ENCODE results near the gene MED13L. TPM values are rescaled to one million over a fixed set of nuclear protein-coding genes. Genes with fewer than 3 reads are reported as not detected.
A peak's percentile ranks its signal among the peaks of the same experiment; 100 is the strongest.

The MED13L gene
- total RNA-seq, 6 experiments from 2014 or later: 29.0 to 52.0 (median 38.1) TPM

GRCh38 chr12:116048879-116049278, 228.6 kb downstream of the MED13L start:
- no peak overlapping the region for H3K27ac ChIP-seq
- no peak overlapping the region for H3K4me3 ChIP-seq
- DNase-seq (no peak), ATAC-seq (no peak)
- intact Hi-C loops (cut with DNase I): no loop called here
- no peak for TF ChIP-seq POLR2A (IDR thresholded peaks at IDR 0.05)
- no peak for TF ChIP-seq CTCF (IDR thresholded peaks at IDR 0.05)
- peaks cover 0 to 36% (median 7%) of the 10 kb centered on the region in 4 donors for H3K4me1 ChIP-seq
- no peaks in the 10 kb centered on the region for H3K27me3 ChIP-seq
- H3K9me3 ChIP-seq: no peaks in the 10 kb centered on the region
- H3K36me3 ChIP-seq: no peaks in the 10 kb centered on the region

- H3K4me3 ChIP-seq: no peak overlapping the region
- H3K9me3 ChIP-seq: no peaks in the 10 kb centered on the region
- H3K4me1 ChIP-seq: peaks cover 0 to 22% (median 6%) of the 10 kb centered on the region in 4 donors
- ATAC-seq (no peak), DNase-seq (no peak)
- no peak overlapping the region for H3K27ac ChIP-seq
- intact Hi-C loops (cut with DNase I): no loop called here
- TF ChIP-seq POLR2A (IDR thresholded peaks at IDR 0.05): no peak
- H3K36me3 ChIP-seq: no peaks in the 10 kb centered on the region
- H3K27me3 ChIP-seq: no peaks in the 10 kb centered on the region
Measured at GRCh38 chr12:116046039-116046438, 231.5 kb downstream of the MED13L start.

GRCh38 chr12:116045150-116045549, 232.3 kb downstream of the MED13L start:
- Histone ChIP-seq H3K27me3 (no peaks in the 10 kb centered on the region), H3K9me3 (no peaks in the 10 kb centered on the region), H3K4me1 (peaks cover 0 to 17% (median 6%) of the 10 kb centered on the region in 4 donors), H3K4me3 (no peak overlapping the region), H3K27ac (no peak overlapping the region), H3K36me3 (no peaks in the 10 kb centered on the region)
- DNase-seq (no peak), ATAC-seq (no peak)
- no peak for TF ChIP-seq CTCF (IDR thresholded peaks at IDR 0.05)
- no peak for TF ChIP-seq POLR2A (IDR thresholded peaks at IDR 0.05)
- intact Hi-C loops (cut with DNase I): no loop called here
- 89% methylated on average over 2 of the region's 2 CpGs for WGBS (ENCODE audit: insufficient coverage, low coverage, low lambda C conversion rate, missing lambda C conversion rate)

- TF ChIP-seq CTCF (IDR thresholded peaks at IDR 0.05) (no peak), POLR2A (IDR thresholded peaks at IDR 0.05) (no peak)
- Histone ChIP-seq H3K4me3 (no peak overlapping the region), H3K9me3 (no peaks in the 10 kb centered on the region), H3K27ac (no peak overlapping the region), H3K27me3 (no peaks in the 10 kb centered on the region), H3K4me1 (peaks cover 0 to 14% (median 6%) of the 10 kb centered on the region in 4 donors), H3K36me3 (no peaks in the 10 kb centered on the region)
- intact Hi-C loops (cut with DNase I): no loop called here
- WGBS (ENCODE audit: insufficient coverage, low coverage, low lambda C conversion rate, missing lambda C conversion rate): 38% methylated on average over 5 of the region's 5 CpGs
- DNase-seq (peak in 1 of 3 donors; percentile 57), ATAC-seq (peak; percentile 93 to 96 (median 95))
Measured at GRCh38 chr12:116043659-116044535, 233.6 kb downstream of the MED13L start.

GRCh38 chr12:116040402-116040801, 237.1 kb downstream of the MED13L start:
- Histone ChIP-seq H3K27ac (no peak overlapping the region), H3K4me1 (peaks cover 0 to 14% (median 6%) of the 10 kb centered on the region in 4 donors), H3K27me3 (no peaks in the 10 kb centered on the region), H3K36me3 (no peaks in the 10 kb centered on the region), H3K4me3 (no peak overlapping the region), H3K9me3 (no peaks in the 10 kb centered on the region)
- WGBS (ENCODE audit: insufficient coverage, low coverage, low lambda C conversion rate, missing lambda C conversion rate): 89% methylated on average over 2 of the region's 2 CpGs
- intact Hi-C loops (cut with DNase I): no loop called here
- TF ChIP-seq CTCF (IDR thresholded peaks at IDR 0.05) (no peak), POLR2A (IDR thresholded peaks at IDR 0.05) (no peak)
- ATAC-seq: no peak
- DNase-seq: no peak
